ENCODE results near the gene CTBP1. TPM values are rescaled to one million over a fixed set of nuclear protein-coding genes. Genes with fewer than 3 reads are reported as not detected.

The CTBP1 gene
- total RNA-seq, 2 experiments from 2014 or later = 214 to 217 TPM

GRCh38 chr4:1195109-1195671 lies 53.7 kb downstream of the CTBP1 start:
- Mint-ChIP-seq H3K27ac (no peak overlapping the region), H3K27me3 (ENCODE audit: low read depth) (no peaks in the 10 kb centered on the region), H3K36me3 (ENCODE audit: low read depth) (peaks cover 32% of the 10 kb centered on the region), H3K4me1 (ENCODE audit: low read depth) (peaks cover 15% of the 10 kb centered on the region), H3K4me3 (no peak overlapping the region), H3K9me3 (ENCODE audit: insufficient read depth) (peaks cover 3% of the 10 kb centered on the region)
- DNase-seq = no peak
- ChIA-PET CTCF (no interaction called here), POLR2A (no interaction called here)
- ATAC-seq = no peak

- Mint-ChIP-seq H3K4me3 (no peak overlapping the region), H3K36me3 (ENCODE audit: low read depth) (peaks cover 28% of the 10 kb centered on the region), H3K27me3 (ENCODE audit: low read depth) (no peaks in the 10 kb centered on the region), H3K9me3 (ENCODE audit: insufficient read depth) (peaks cover 3% of the 10 kb centered on the region), H3K4me1 (ENCODE audit: low read depth) (peaks cover 10% of the 10 kb centered on the region), H3K27ac (no peak overlapping the region)
- POLR2A ChIA-PET = no interaction called here
- CTCF ChIA-PET = no interaction called here
- DNase-seq (no peak), ATAC-seq (no peak)
Measured at GRCh38 chr4:1194010-1194900, 54.7 kb downstream of the CTBP1 start.

- Mint-ChIP-seq H3K4me3 (no peak overlapping the region), H3K4me1 (ENCODE audit: low read depth) (peaks cover 10% of the 10 kb centered on the region), H3K9me3 (ENCODE audit: insufficient read depth) (peaks cover 3% of the 10 kb centered on the region), H3K27ac (no peak overlapping the region), H3K36me3 (ENCODE audit: low read depth) (peaks cover 27% of the 10 kb centered on the region), H3K27me3 (ENCODE audit: low read depth) (no peaks in the 10 kb centered on the region)
- ChIA-PET POLR2A (no interaction called here), CTCF (no interaction called here)
- ATAC-seq (no peak), DNase-seq (no peak)
Measured at GRCh38 chr4:1193206-1194009, 55.5 kb downstream of the CTBP1 start.

GRCh38 chr4:1192493-1193205 lies 56.3 kb downstream of the CTBP1 start:
- DNase-seq (no peak), ATAC-seq (no peak)
- Mint-ChIP-seq H3K36me3 (ENCODE audit: low read depth) (peaks cover 24% of the 10 kb centered on the region), H3K4me1 (ENCODE audit: low read depth) (peaks cover 8% of the 10 kb centered on the region), H3K27ac (no peak overlapping the region), H3K9me3 (ENCODE audit: insufficient read depth) (peaks cover 3% of the 10 kb centered on the region), H3K27me3 (ENCODE audit: low read depth) (no peaks in the 10 kb centered on the region), H3K4me3 (no peak overlapping the region)
- ChIA-PET POLR2A (interaction anchor here (0.8 to 1.6 kb wide), 3 partner anchors 9 to 25 kb away, joined by 3 to 11 read pairs (median 3); no protein-coding TSS in a partner anchor), CTCF (no interaction called here)

GRCh38 chr4:1192091-1192492 lies 56.8 kb downstream of the CTBP1 start:
- H3K4me3 Mint-ChIP-seq = no peak overlapping the region
- DNase-seq (no peak), ATAC-seq (no peak)
- H3K9me3 Mint-ChIP-seq (ENCODE audit: insufficient read depth) = peaks cover 3% of the 10 kb centered on the region
- no peak overlapping the region for H3K27ac Mint-ChIP-seq
- CTCF ChIA-PET = interaction anchor here (0.7 kb wide), 1 partner anchor 8 kb away, joined by 3 read pairs; no protein-coding TSS in a partner anchor
- no peaks in the 10 kb centered on the region for H3K27me3 Mint-ChIP-seq (ENCODE audit: low read depth)
- POLR2A ChIA-PET = interaction anchor here (0.8 to 1.6 kb wide), 3 partner anchors 9 to 24 kb away, joined by 3 to 11 read pairs (median 3); no protein-coding TSS in a partner anchor
- H3K4me1 Mint-ChIP-seq (ENCODE audit: low read depth) = peaks cover 10% of the 10 kb centered on the region
- peaks cover 20% of the 10 kb centered on the region for H3K36me3 Mint-ChIP-seq (ENCODE audit: low read depth)

- peaks cover 17% of the 10 kb centered on the region for H3K36me3 Mint-ChIP-seq (ENCODE audit: low read depth)
- H3K4me1 Mint-ChIP-seq (ENCODE audit: low read depth) = peaks cover 14% of the 10 kb centered on the region
- no peak overlapping the region for H3K4me3 Mint-ChIP-seq
- ChIA-PET CTCF (interaction anchor here (0.7 kb wide), 1 partner anchor 9 kb away, joined by 3 read pairs; no protein-coding TSS in a partner anchor), POLR2A (interaction anchor here (1.0 to 1.6 kb wide), 2 partner anchors 10 to 16 kb away, joined by 3 to 11 read pairs; no protein-coding TSS in a partner anchor)
- no peaks in the 10 kb centered on the region for H3K27me3 Mint-ChIP-seq (ENCODE audit: low read depth)
- no peak for DNase-seq
- no peak for ATAC-seq
- H3K9me3 Mint-ChIP-seq (ENCODE audit: insufficient read depth) = peaks cover 3% of the 10 kb centered on the region
- no peak overlapping the region for H3K27ac Mint-ChIP-seq
Measured at GRCh38 chr4:1191621-1192020, 57.3 kb downstream of the CTBP1 start.

GRCh38 chr4:1187182-1187581 lies 61.7 kb downstream of the CTBP1 start:
- POLR2A ChIA-PET = interaction anchor here (1.1 to 1.5 kb wide), 3 partner anchors 13 to 20 kb away, joined by 3 to 5 read pairs (median 4); no protein-coding TSS in a partner anchor
- DNase-seq (peak; percentile 70), ATAC-seq (peak; percentile 96)
- CTCF ChIA-PET = interaction anchor here (1.0 to 1.5 kb wide), 5 partner anchors 16 to 81 kb away, joined by 3 to 6 read pairs (median 3); no protein-coding TSS in a partner anchor
- no peaks in the 10 kb centered on the region for H3K27me3 Mint-ChIP-seq (ENCODE audit: low read depth)
- H3K4me1 Mint-ChIP-seq (ENCODE audit: low read depth) = peaks cover 37% of the 10 kb centered on the region
- peaks cover 15% of the 10 kb centered on the region for H3K36me3 Mint-ChIP-seq (ENCODE audit: low read depth)
- peak overlapping the region; percentile 22 for H3K27ac Mint-ChIP-seq
- no peak overlapping the region for H3K4me3 Mint-ChIP-seq
- peaks cover 9% of the 10 kb centered on the region for H3K9me3 Mint-ChIP-seq (ENCODE audit: insufficient read depth)

- ATAC-seq = peak; percentile 31
- Mint-ChIP-seq H3K27me3 (ENCODE audit: low read depth) (peaks cover 2% of the 10 kb centered on the region), H3K4me1 (ENCODE audit: low read depth) (peaks cover 40% of the 10 kb centered on the region), H3K27ac (peak overlapping the region; percentile 79), H3K9me3 (ENCODE audit: insufficient read depth) (peaks cover 31% of the 10 kb centered on the region), H3K4me3 (peak overlapping the region; percentile 61), H3K36me3 (ENCODE audit: low read depth) (peaks cover 35% of the 10 kb centered on the region)
- DNase-seq = no peak
- ChIA-PET CTCF (interaction anchor here (0.6 to 2.4 kb wide), 8 partner anchors 13 to 84 kb away, joined by 3 to 14 read pairs (median 4); no protein-coding TSS in a partner anchor), POLR2A (interaction anchor here (0.6 to 1.0 kb wide), 3 partner anchors 16 to 369 kb away, joined by 3 to 5 read pairs (median 5); no protein-coding TSS in a partner anchor)
Measured at GRCh38 chr4:1183985-1184773, 64.8 kb downstream of the CTBP1 start.

GRCh38 chr4:1182313-1182712 lies 66.6 kb downstream of the CTBP1 start:
- no peak for ATAC-seq
- H3K4me1 Mint-ChIP-seq (ENCODE audit: low read depth) = peaks cover 44% of the 10 kb centered on the region
- no peak for DNase-seq
- CTCF ChIA-PET = interaction anchor here (1.6 kb wide), 1 partner anchor 86 kb away, joined by 3 read pairs; no protein-coding TSS in a partner anchor
- H3K36me3 Mint-ChIP-seq (ENCODE audit: low read depth) = peaks cover 30% of the 10 kb centered on the region
- POLR2A ChIA-PET = no interaction called here
- H3K27me3 Mint-ChIP-seq (ENCODE audit: low read depth) = peaks cover 2% of the 10 kb centered on the region
- H3K27ac Mint-ChIP-seq = no peak overlapping the region
- peaks cover 31% of the 10 kb centered on the region for H3K9me3 Mint-ChIP-seq (ENCODE audit: insufficient read depth)
- H3K4me3 Mint-ChIP-seq = no peak overlapping the region

GRCh38 chr4:1180663-1181062 lies 68.3 kb downstream of the CTBP1 start:
- peaks cover 2% of the 10 kb centered on the region for H3K27me3 Mint-ChIP-seq (ENCODE audit: low read depth)
- ATAC-seq = no peak
- no peak overlapping the region for H3K4me3 Mint-ChIP-seq
- peaks cover 31% of the 10 kb centered on the region for H3K9me3 Mint-ChIP-seq (ENCODE audit: insufficient read depth)
- ChIA-PET CTCF (interaction anchor here (1.1 to 1.2 kb wide), 2 partner anchors 13 to 87 kb away, joined by 3 to 4 read pairs; no protein-coding TSS in a partner anchor), POLR2A (no interaction called here)
- H3K36me3 Mint-ChIP-seq (ENCODE audit: low read depth) = peaks cover 30% of the 10 kb centered on the region
- DNase-seq = no peak
- H3K4me1 Mint-ChIP-seq (ENCODE audit: low read depth) = peaks cover 35% of the 10 kb centered on the region
- H3K27ac Mint-ChIP-seq = no peak overlapping the region

All from activated CD8-positive, alpha-beta T cell treated with anti-CD3 and anti-CD28 coated beads, Interleukin-2, amount 10 ng/mL, durations not matched to agents 7 days and 5 days (primary cell).